ENCODE measurements around the gene OSM.

DNA sequence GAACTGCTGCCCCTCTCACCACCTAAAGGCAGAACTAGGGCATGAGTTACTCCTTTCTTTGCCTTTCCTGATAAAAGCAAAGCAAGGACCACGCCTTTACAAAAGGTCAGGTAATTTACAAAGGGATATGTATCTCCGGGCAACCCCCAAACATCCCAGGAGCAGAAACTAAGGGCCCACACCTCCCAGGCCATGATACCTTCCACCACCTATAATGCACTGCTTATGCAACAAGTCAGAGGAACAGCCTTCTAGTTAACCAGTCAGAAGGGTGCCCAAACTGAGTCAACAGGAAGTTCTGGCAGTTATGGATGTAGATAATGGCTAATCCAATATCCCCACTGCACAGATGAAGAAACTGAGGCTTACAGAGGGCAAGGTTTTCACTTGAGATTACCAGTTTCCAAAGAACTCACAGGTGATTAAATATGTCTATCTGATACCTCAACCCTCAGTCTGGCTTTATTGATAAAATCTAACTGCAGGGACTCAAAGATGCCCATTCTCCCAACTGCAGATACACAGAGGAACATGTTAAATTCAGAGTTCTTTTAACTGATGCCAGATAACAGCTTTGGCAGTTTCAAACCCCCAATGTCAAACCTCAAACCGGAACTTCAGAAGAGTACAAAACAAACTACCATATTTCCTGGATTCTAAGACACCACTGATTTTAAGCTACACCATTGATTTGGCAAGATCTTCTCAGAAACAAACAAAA lies 39.4 kb upstream of the OSM start:
- no peak for TF ChIP-seq RAD21 (IDR thresholded peaks at IDR 0.05; ENCODE audit: low read depth)
- no peak for TF ChIP-seq POLR2AphosphoS5 (IDR thresholded peaks at IDR 0.05; ENCODE audit: low read depth, low read length)
- TF ChIP-seq CTCF (IDR thresholded peaks at IDR 0.05 in 2 of 3, conservative IDR thresholded peaks at IDR 0.05 in 1 of 3; ENCODE audit: borderline replicate concordance in 1 of 3, insufficient read depth in 1 of 3, low read depth in 2 of 3, low read length in 2 of 3): no peak
- TF ChIP-seq POLR2A (IDR thresholded peaks at IDR 0.05; ENCODE audit: borderline replicate concordance, extremely low read depth, insufficient read depth, insufficient read length): no peak
- no peak for TF ChIP-seq SRF (IDR thresholded peaks at IDR 0.05; ENCODE audit: low read depth)
- TF ChIP-seq, protein P1, sequence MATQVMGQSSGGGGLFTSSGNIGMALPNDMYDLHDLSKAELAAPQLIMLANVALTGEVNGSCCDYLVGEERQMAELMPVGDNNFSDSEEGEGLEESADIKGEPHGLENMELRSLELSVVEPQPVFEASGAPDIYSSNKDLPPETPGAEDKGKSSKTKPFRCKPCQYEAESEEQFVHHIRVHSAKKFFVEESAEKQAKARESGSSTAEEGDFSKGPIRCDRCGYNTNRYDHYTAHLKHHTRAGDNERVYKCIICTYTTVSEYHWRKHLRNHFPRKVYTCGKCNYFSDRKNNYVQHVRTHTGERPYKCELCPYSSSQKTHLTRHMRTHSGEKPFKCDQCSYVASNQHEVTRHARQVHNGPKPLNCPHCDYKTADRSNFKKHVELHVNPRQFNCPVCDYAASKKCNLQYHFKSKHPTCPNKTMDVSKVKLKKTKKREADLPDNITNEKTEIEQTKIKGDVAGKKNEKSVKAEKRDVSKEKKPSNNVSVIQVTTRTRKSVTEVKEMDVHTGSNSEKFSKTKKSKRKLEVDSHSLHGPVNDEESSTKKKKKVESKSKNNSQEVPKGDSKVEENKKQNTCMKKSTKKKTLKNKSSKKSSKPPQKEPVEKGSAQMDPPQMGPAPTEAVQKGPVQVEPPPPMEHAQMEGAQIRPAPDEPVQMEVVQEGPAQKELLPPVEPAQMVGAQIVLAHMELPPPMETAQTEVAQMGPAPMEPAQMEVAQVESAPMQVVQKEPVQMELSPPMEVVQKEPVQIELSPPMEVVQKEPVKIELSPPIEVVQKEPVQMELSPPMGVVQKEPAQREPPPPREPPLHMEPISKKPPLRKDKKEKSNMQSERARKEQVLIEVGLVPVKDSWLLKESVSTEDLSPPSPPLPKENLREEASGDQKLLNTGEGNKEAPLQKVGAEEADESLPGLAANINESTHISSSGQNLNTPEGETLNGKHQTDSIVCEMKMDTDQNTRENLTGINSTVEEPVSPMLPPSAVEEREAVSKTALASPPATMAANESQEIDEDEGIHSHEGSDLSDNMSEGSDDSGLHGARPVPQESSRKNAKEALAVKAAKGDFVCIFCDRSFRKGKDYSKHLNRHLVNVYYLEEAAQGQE (IDR thresholded peaks at IDR 0.05; ENCODE audit: low read depth): no peak

All from HCT116 (cell line).